KOPT-K1 (cell line): Measurements from ENCODE around the gene CLIC3.

ENCODE experiments used
- H3K27ac ChIP-seq: fragments of 200-600 bp; sonication (generic); 2 replicates; pipeline ENCODE4 v1.5.1; 2016; ENCODE audit warnings: antibody characterized with exemption, mild to moderate bottlenecking, low read depth, low read length; ENCODE audit not compliant: poor library complexity, severe bottlenecking
- H3K36me3 ChIP-seq: fragments of 200-600 bp; sonication (generic); 2 replicates; pipeline ENCODE4 v1.5.1; 2017; ENCODE audit warnings: antibody characterized with exemption, mild to moderate bottlenecking, low read length, moderate library complexity; ENCODE audit not compliant: insufficient read depth
- H3K9me3 ChIP-seq: fragments of 200-600 bp; sonication (generic); 2 replicates; pipeline ENCODE4 v1.5.1; 2017; ENCODE audit warnings: antibody characterized with exemption, low read length, mild to moderate bottlenecking; ENCODE audit not compliant: insufficient read depth, poor library complexity, severe bottlenecking

CLIC3 gene

DNA sequence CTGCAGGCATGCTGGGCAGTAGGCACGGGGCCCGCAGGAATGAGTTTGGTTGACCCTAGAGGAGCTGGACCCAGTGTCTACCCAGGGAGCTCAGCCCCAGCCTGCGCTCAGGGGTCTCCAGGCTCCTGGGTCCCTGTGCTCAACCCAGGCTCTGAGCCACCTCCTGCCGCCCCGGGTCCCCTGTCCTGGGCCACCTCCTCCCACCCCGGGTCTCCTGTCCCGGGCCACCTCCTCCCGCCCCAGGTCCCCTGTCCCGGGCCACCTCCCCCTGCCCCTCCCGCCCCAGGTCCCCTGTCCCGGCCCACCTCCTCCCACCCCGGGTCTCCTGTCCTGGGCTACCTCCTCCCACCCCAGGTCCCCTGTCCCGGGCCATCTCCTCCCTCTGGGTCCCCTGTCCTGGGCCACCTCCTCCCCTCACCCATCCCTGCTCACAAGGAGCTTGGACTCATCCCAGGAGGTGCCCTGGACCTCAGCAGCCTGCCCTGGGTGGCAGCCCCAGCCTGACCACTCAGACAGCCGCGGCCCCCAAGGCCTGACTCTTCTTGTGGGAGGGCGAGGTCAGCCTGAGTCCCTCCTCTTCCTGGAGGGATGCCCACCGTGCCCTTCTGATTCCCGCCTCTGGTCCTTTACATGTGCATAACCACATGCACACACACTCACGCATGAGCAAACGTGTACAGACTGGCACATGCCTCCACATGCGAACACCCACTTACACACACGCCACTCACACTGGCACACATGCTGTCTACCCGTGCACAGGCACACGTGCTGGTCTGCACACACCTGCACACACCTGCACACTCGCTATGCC lies 41.9 kb downstream of the CLIC3 start:
- Histone ChIP-seq H3K36me3 (no peaks in the 10 kb centered on the region), H3K27ac (no peak overlapping the region)

DNA sequence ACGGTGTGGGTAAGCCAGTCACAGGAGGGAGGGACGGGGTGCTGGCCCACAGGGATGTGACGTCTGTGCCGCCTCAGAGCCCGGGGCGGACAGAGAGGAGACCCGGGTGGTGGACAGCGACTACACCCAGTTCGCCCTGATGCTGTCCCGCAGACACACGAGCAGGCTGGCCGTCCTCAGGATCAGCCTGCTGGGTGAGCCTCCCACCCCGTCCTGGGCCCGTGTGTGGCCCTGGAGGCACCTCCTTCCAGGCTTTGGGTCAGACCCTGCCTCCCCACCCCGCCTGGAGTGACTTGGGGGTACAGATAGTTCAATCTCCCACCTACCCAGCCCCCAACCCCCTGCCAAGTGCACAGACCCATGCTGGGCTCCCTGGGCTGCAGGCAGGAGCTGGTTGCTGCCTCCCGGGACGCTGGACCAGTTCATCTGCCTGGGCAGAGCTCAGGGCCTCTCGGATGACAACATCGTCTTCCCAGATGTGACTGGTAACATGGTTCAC lies 42.5 kb downstream of the CLIC3 start:
- Histone ChIP-seq H3K27ac (no peak overlapping the region), H3K9me3 (no peaks in the 10 kb centered on the region), H3K36me3 (no peaks in the 10 kb centered on the region)

More for the DNA sequence above, 41.9 kb downstream of the CLIC3 start:
- no peaks in the 10 kb centered on the region for H3K9me3 ChIP-seq

DNA sequence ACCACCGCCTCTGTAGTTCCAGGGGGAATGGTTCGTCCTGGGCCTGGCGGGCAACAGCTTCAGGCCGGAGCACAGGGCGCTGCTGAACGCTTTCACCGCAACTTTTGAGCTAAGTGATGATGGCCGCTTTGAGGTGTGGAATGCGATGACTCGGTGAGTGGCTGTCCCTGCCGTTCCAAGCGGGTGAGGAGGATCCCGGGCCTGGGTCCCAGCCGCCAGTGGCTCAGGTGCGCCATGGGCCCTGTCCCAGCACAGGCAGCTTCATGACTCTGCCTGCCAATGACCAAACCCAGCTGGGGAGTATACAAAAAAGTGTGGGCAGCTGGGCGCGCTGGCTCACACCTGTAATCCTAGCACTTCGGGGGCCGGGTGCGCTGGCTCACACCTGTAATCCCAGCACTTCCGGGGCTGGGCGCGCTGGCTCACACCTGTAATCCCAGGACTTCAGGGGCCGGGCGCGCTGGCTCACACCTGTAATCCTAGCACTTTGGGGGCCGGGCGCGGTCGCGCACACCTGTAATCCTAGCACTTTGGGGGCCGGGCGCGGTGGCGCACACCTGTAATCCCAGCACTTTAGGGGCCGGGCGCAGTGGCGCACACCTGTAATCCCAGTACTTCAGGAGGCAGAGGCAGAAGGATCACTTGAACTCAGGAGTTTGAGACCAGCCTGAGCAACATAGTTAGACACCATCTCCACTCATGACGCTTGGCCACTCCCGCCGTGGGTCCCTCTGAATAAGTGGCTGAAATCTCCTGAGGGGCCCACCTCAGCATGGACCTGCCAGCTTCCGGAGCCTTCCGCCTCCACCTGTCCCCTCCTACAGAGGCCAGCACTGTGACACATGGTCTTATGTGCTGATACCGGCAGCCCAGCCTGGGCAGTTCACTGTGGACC lies 43.2 kb downstream of the CLIC3 start:
- Histone ChIP-seq H3K36me3 (no peaks in the 10 kb centered on the region), H3K9me3 (no peaks in the 10 kb centered on the region), H3K27ac (no peak overlapping the region)

DNA sequence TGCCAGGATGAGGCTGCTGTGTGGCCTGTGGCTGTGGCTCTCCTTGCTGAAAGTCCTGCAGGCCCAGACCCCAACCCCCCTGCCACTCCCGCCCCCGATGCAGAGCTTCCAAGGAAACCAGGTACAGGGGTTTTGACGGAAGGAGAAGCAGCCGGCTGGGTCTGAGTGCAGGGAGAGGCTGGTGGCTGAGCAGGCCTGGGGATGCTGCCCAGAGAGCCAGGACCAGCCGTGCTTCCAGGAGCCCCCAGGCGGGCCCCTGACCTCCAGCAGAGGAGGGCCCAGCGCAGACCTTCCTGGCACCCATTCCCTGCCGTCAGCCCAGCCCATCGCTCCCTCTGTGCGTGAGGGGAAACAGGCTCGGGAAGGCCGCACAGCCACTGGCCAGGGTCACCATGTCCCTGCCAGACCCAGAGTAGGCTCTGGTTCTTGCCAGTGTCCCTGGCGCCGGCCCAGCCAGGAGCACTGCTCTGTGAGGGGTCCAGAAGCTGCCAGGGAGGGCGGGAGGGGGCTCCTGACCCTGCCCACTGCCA lies 44.0 kb downstream of the CLIC3 start:
- no peak overlapping the region for H3K27ac ChIP-seq
- no peaks in the 10 kb centered on the region for H3K36me3 ChIP-seq
- H3K9me3 ChIP-seq, result no peaks in the 10 kb centered on the region

DNA sequence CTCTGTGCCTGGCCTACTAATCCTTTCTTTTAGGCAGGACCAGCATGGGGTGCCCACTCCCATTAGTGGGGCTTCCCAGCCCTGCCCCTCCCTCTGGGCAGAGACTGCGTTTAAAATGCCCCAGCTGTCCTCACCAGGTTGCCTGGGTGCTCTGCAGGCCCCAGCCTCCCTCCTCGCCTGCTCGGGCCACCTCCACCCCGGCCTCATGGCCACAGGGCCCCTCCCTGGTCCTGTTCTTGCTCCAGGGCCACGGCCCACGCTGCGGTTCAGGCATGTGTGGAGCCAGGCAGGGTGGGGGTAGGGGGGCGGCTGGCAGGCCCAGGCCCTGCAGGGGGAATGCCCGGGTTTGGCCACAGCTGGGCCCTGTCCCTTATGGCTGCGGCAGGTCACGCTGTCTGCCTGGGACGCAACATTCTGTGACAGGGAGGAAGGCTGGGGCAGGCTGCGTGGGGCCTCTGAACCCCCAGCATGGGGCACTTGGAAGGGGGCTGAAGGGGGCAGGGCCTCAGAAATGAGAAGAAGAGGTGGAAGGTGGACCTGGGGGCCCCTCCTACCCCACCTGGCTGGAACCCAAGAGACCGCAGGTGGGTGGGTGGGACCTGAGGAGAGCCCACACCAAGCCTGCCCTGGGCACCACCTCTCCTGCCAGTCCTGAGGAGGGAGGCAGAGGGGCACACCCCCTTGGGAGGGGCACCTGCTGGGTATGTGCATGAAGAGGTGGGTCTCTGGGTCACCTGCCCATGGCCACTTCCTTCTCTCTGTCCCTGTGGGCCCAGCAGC lies 44.6 kb downstream of the CLIC3 start, which contains the start of gene LCN12:
Gene LCN12, plus strand, starts transcription at position 733 of the 780 bp plus-strand sequence. CDS start 55 bp downstream, outside the sequence.
- no peak within 1 kb of the TSS for H3K27ac ChIP-seq
- no peaks in the 10 kb centered on the region for H3K36me3 ChIP-seq
- no peaks in the 10 kb centered on the region for H3K9me3 ChIP-seq

DNA sequence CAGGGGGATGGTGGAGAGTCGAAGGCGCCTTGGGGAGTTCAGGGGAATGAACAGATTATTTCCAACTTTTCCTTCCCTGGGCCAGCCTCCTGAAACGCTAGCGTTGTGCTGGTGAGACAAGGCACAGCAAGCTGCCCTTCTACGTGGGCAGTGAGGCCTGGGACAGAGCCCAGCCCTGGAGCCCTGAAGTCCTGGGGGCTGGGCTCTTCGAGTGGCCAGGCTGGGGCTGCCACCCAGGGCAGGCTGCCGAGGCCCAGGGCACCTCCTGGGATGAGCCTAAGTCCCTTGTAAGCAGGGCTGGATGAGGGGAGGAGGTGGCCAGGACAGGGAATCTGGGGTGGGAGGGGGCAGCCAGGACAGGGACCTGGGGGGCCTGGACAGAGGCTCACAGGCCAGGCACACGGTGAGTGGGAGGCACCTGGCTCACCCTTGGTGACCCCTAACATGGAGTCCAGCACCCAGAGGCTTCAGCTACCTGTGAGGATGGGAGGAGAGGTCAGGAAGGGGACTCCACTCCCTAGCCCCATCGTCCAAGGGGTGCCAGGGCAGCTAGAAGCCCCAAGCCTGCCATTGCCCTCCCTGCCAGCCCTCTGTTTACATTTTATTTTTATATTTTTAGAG lies 45.6 kb downstream of the CLIC3 start:
- Histone ChIP-seq H3K9me3 (no peaks in the 10 kb centered on the region), H3K27ac (peak overlapping the region; percentile 70), H3K36me3 (no peaks in the 10 kb centered on the region)

DNA sequence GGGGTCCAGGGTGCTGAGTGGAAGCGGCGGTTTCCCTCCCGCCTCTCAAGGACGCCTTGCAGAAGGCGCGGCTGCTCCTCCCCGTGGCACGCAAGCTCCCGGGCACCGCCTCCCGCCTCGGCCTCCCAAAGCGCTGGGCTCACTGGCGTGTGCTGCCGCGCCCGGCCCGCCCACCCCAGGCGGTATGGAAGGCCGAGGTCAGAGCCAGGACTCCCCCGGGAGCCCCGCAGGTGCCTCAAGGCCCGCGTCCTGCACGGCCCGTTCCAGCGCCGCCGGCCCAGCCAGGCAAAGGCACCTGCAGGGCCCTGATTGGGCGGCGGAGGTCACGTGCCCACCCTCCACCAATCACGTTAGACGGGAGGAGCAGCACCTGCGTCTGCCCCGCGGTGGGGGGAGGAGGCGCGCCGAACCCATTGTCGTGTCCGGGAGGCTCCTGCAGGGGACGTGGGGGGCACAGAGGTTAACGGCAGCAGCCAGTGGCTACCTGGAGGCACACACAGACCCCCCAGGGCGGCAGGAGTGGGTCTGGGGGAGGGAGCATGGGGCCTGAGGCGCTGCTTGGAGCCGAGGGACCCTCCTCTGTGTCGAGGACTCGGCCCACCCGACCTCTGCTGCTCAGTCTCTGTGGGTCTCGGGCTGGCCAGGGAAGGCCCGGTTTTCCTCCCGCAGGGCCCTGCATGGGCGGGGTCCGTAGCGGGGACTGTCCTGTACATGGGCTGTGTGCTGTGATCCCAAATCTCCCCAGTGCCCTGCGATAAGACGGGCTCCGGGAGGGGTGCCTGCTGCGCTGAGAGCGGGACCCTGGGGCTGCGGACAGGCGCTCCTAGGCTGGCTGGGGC lies 46.3 kb downstream of the CLIC3 start:
- H3K36me3 ChIP-seq, result no peaks in the 10 kb centered on the region
- no peaks in the 10 kb centered on the region for H3K9me3 ChIP-seq
- H3K27ac ChIP-seq, result peak overlapping the region; percentile 70

DNA sequence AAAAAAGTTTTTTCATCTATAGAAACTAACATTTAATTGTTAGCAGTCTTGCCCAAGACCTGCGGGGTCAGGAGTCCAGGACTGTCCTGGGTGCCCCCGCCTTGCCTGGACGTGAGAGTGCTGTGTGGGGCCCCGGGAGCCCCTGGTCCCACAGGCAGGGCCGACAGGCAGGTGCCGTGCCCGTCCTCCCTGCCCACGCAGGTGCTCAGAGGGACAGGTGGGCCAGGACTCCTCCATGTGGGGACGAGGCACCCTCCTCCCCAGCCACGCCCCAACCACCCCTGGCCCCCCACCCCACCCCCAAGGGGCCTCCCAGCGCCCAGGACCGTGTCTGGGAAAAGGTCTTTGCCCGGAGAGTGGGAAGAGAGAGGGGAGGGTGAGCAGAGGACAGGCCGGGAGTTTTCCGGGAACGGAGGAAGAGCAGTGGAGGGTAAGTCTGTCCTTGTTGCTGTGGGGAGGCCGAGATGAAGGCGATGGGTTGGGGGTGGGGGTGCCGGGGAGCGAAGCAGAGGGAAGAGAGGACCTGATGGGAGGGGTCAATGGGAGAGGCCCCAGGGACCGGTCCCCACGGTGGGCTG lies 47.0 kb downstream of the CLIC3 start:
- H3K9me3 ChIP-seq, result no peaks in the 10 kb centered on the region
- no peaks in the 10 kb centered on the region for H3K36me3 ChIP-seq
- H3K27ac ChIP-seq, result peak overlapping the region; percentile 70

DNA sequence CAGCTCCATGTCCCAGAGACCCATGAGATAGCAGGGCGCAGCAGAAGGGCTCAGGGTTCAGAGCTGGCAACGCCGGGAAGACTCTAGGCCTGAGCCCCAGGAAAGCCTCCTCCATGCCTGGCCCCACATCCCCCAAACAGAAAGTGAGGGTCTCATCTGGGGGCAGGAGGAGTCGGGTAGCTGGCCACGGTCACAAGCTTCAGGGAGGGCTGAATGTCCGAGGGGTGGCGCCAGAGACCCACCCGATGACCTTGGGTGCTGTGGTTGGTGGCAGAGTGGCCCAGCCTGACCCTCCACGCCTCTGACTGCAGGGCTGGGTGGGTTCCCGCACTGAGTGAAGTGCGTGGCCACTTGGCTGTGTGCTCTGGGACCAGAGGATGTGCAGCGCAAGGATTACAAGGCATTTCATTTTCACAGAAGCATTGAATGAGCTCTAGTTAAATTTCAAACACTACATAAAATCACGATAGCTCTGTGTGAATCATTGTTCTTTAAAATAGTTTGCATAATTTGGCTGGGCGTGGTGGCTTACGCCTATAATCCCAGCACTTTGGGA lies 48.3 kb downstream of the CLIC3 start:
- no peaks in the 10 kb centered on the region for H3K9me3 ChIP-seq
- H3K27ac ChIP-seq, result no peak overlapping the region
- H3K36me3 ChIP-seq, result no peaks in the 10 kb centered on the region

DNA sequence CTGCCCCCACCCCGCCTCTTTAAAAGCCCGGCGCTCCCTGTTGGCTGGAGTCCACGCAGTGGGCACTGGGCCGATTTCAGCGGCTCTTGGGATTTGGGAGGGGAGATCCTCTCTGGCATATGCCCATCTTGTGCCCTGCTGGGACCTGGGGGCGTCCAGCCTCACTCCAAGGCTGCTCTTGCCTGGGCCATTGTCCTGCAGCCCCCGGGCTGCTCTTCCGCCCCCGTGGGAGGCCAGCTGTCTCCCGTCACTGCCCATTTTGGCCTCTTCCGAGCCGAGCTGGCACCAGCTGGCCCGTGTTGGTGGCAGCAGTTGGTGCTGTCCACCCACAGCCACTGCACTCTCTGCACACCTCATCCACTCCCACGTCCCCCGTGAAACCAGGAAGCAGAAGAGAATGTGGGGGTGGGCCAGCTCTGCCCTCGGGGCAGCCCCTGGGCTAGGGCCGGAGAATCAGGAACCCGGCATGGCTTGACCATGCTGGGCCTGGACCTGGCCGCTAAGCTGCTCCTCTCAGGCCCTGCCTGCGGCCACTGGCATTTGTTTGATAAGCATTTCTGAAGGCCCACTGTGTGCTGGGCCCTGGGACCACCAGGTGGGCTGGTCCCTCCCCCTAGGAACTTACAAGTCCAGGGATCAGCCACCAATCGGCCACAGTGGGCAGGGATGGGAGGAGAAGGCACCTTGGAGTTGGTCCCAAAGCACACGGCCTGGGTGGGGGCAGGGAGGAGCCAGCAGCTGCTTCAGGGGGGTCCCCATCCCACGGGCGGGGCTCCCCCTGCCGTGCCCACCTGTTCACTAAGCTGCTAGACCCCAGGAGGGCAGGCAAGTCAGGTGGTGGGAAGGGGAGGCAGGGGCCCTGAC lies 49.1 kb downstream of the CLIC3 start:
- H3K27ac ChIP-seq, result no peak overlapping the region
- peaks cover 4% of the 10 kb centered on the region; the same call in 1 of the 2 replicates for H3K36me3 ChIP-seq
- H3K9me3 ChIP-seq, result no peaks in the 10 kb centered on the region

DNA sequence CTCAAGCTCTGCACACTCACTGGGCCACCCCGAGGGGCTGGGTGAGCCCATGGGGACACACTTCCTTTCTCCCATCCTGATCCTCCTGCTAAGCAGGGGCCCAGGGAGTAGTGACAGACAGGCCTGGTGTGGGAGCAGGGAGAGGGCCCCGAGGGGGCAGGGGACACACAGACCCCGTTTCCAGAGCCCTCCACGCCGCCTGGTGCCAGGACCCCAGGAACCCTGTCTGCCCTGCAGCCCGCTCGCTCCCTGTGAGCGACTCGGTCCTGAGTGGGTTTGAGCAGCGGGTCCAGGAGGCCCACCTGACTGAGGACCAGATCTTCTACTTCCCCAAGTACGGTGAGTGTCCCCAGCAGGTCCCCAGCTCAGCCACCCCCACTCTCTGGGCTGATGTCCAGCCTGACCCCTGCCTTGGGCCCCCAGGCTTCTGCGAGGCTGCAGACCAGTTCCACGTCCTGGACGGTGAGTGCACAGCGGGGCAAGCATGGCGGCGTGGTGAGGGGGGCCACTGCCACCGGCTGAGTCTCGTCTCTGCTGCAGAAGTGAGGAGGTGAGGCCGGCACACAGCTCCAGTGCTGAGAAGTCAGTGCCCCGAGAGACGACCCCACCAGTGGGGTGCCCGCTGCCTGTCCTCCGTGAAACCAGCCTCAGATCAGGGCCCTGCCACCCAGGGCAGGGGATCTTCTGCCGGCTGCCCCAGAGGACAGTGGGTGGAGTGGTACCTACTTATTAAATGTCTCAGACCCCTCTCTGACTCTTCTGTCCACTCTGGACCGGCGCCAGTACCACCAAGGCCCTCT lies 49.9 kb downstream of the CLIC3 start:
- no peak overlapping the region for H3K27ac ChIP-seq
- peaks cover 12% of the 10 kb centered on the region; the same call in 1 of the 2 replicates for H3K36me3 ChIP-seq

More for the DNA sequence above, 49.9 kb downstream of the CLIC3 start:
- no peaks in the 10 kb centered on the region for H3K9me3 ChIP-seq
